Cardiac fibroblast (primary cell): ENCODE results near the gene ZP4.

ENCODE experiments used
- DNase-seq, 2 donors: peaks; one replicate each; pipeline versions ENCODE4 v3.0.0 to v3.0.0-alpha.2; 2010; ENCODE audit warnings: low read depth in 2 of 2
- H3K4me3 ChIP-seq, 2 donors: replicated peaks in 1 of 2; 1 replicate in 1 of 2; 2 replicates in 1 of 2; pipeline ENCODE4 v1.5.1; 2011; ENCODE audit warnings: low read depth in 2 of 2, low read length in 2 of 2, mild to moderate bottlenecking in 2 of 2, moderate library complexity in 1 of 2
- TF ChIP-seq, protein P1 (sequence below): IDR thresholded peaks from one replicate; pipeline ENCODE4 v1.5.1; 2011; ENCODE audit warnings: low read depth, mild to moderate bottlenecking, low read length, inconsistent platforms

The ZP4 gene

DNA sequence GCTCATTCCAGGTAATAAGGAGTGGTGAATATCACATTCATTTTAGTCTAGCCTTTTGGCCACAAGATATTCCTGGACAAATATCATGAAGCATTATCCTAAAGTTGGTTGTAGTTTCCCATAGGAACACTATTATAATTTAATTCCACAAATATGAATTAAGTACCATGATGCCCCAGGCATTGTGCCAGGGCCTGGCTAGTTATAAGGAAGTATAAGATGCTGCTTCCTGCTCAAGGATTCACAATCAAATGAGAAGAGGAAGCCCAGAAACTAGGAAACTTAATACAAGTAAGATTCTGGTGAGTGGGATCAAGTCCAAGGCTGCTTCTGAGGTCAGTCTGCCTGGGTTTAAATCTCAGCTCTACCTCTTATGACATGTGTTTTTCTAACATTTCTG, 30.6 kb upstream of the ZP4 start:
- TF ChIP-seq, protein P1, sequence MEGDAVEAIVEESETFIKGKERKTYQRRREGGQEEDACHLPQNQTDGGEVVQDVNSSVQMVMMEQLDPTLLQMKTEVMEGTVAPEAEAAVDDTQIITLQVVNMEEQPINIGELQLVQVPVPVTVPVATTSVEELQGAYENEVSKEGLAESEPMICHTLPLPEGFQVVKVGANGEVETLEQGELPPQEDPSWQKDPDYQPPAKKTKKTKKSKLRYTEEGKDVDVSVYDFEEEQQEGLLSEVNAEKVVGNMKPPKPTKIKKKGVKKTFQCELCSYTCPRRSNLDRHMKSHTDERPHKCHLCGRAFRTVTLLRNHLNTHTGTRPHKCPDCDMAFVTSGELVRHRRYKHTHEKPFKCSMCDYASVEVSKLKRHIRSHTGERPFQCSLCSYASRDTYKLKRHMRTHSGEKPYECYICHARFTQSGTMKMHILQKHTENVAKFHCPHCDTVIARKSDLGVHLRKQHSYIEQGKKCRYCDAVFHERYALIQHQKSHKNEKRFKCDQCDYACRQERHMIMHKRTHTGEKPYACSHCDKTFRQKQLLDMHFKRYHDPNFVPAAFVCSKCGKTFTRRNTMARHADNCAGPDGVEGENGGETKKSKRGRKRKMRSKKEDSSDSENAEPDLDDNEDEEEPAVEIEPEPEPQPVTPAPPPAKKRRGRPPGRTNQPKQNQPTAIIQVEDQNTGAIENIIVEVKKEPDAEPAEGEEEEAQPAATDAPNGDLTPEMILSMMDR, result no peak
- DNase-seq, result no peak
- H3K4me3 ChIP-seq, result no peak overlapping the region

DNA sequence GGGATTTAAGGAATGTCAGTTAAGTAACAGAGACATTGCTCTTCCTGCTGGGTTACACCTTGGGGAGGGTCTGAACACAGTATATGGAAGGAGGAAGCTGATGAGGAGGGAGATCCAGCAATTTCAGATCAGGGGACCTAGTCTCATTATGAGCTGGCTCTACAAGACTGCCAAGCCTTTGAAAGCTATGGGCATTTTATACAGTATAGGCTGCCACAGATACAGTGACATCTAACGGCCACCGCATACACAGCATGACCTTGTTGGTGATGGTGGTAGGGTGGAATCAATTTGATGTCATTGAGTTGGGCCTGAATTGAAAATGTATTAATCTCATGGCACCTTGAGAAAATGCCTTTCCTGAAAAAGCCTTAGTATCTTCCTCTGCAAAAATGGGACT, 22.6 kb upstream of the ZP4 start:
- no peak overlapping the region for H3K4me3 ChIP-seq
- DNase-seq, result no peak
- TF ChIP-seq, protein P1, result no peak

DNA sequence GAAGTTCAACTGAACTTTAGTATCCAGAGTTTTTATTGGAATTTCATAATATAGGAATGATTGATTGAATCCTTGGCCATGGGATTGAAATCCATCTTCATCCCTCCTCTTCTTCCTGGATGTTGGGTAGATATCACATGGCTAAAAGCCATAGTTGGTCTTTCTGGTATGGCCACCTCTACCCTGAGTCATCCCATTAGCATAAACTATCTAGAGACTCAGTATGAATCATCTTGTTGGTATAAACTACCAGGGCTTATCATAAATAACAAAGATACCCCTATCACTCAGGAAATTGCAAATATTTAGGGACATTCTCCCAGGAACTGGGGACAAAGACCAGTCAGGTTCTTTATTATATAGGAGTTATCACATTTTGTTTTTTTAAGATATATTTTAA, 21.2 kb upstream of the ZP4 start:
- no peak overlapping the region for H3K4me3 ChIP-seq
- DNase-seq, result no peak
- TF ChIP-seq, protein P1, result no peak

DNA sequence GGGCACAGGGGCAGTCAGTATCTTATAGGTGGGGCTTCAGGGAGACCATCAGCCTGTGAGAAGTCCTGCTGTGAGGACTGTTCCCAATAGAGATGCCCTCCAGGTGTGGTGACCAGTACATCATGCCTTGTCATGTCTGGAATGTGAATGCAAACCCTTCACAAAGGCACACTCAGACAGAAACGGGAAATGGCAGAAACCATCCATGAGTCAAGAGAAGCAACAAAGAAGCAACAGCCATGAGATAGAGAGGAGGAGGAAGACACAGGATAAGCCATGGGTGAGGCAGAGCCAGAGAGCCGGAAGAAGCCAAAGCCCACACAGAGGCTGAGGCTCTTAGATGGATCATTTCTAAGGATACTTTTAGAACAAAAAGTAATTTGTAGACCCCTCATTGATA, 20.1 kb upstream of the ZP4 start:
- H3K4me3 ChIP-seq, result no peak overlapping the region
- TF ChIP-seq, protein P1, result no peak
- no peak for DNase-seq

DNA sequence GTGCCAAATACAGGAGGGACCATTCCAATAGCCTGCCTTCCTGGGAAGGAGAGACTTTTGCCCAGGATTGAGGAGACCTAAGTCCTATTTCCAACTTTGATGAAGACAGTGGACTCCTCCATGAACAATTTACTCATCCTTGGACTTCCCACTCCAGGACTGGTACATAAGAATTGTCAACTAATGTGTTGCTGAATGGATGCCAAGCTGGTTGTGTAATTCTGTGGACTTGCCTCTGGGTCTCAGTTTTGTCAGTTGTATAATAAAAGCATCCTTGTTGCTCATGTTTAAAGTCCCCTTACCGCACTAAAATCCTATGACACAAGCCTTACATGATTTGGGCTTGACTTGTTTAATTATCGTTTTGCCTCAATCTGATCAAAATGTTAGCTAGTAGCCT, 13.2 kb upstream of the ZP4 start:
- DNase-seq, result no peak
- no peak overlapping the region for H3K4me3 ChIP-seq
- TF ChIP-seq, protein P1, result no peak

DNA sequence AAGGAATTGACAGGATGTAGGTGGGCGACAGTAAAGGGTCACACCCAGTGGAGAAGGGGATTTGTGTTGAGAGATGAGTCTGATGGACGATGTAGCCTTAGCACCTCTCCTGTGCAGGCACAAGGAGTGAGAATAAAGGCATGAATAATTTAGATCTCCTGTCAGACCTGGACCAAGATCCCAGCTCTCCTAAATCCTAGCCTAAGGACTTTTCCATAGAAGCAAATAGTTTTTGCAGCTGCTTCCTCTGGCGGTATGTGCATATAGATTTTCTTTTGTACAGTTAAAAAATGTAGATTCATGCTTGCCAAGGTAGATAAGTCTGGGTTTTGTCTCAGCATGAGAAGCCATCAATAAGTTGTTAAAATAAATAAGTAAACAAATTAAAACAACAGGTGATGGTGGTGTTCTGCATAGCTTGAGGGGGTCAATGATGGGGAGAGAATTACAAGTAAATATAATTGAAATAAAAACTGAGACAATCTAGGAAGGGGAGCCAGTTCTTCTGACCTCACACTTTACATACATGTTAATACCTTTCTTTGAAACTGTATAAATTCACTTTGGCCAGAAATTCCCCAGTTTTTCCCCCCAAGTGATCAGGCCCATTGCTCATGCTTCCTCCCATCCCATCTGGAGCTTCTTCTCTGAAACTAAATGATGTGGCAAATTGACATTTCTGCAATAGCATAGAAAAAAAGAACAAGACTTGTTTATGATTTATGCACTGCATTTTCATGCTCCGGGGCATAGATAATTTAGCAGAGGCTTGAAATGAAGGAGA, 12.4 kb upstream of the ZP4 start:
- no peak for DNase-seq
- TF ChIP-seq, protein P1, result no peak
- H3K4me3 ChIP-seq, result no peak overlapping the region

DNA sequence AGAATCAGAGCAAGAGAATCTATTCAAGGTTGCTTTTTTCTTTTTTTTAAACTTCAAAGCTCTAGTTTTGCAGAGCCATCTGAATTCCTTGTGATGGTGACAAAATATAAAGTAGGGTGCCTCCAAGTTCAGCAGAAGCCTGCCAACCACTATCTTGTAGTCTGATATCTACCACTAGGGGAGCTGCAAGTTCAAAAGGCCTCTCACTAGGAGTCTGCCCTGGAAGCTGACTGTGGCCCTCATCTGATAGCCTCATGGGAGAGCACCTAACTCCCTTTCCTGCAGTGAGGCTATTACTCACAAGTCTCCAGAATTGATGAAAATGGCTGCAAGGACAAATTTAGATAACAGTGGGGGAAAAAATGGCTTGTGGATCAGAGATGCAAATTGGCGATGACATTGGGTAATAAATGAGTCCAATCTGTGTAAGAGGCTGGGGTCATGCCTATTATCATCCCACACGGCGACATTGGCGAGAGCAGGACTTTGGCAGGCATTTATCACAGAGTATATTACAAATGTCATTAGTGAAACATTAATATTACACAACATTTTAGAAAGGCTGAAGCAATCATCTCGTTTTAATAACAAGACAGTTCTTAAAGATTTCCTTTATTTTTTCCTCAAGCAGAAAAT, 10.7 kb upstream of the ZP4 start:
- no peak overlapping the region for H3K4me3 ChIP-seq
- DNase-seq, result peak in 1 of 2 donors; percentile 1
- TF ChIP-seq, protein P1, result peak; percentile 12
